HL-60 (cell line): ENCODE data around the gene MS4A10.

Source experiments
- CTCF ChIP-seq: IDR thresholded peaks from one replicate; pipeline ENCODE4 v1.5.1; 2011; ENCODE audit warnings: low read length, control low read depth, inconsistent platforms; ENCODE audit not compliant: insufficient read depth
- SPI1 ChIP-seq: IDR thresholded peaks from 2 replicates; pipeline ENCODE4 v1.6.1; 2012; ENCODE audit warnings: low read depth, mild to moderate bottlenecking, borderline replicate concordance

GRCh38 chr11:60798631-60799030 lies 13.5 kb downstream of the MS4A10 start:
- TF ChIP-seq SPI1 (no peak), CTCF (no peak)
